Adrenal gland (tissue), 5 donors: ENCODE measurements around the gene TBC1D2B.

Experiments
- CTCF ChIP-seq, 6 experiments: fragments of 450-650 bp in 4 of 6; fragments of 200-600 bp in 2 of 6; sonication (generic) in 1 of 6; IDR thresholded peaks; 1 replicate in 5 of 6; 2 replicates in 1 of 6; pipeline versions ENCODE4 v1.5.1 to v1.8.0; 2016 to 2021; ENCODE audit warnings: antibody characterized with exemption in 6 of 6, mild to moderate bottlenecking in 2 of 6, moderate library complexity in 1 of 6
- POLR2A ChIP-seq, 2 donors: fragments of 450-650 bp; IDR thresholded peaks; one replicate each; pipeline ENCODE4 v1.6.1; 2017; ENCODE audit warnings: antibody characterized with exemption in 2 of 2, mild to moderate bottlenecking in 2 of 2, moderate library complexity in 1 of 2
- donor health status: DM: no; HTN: no; CAD: no.

- TF ChIP-seq CTCF (IDR thresholded peaks at IDR 0.05) (no peak), POLR2A (IDR thresholded peaks at IDR 0.05) (no peak)
These were observed 26.7 kb downstream of the TBC1D2B start for GRCh38 chr15:78050826-78051225.
